ENCODE data around the gene EHMT2.
"Not testable (repeated sequence)": the region's sequence is repeated elsewhere in the genome, so short reads cannot be mapped to it uniquely, and the experiment has no call there.

EHMT2 gene

DNA sequence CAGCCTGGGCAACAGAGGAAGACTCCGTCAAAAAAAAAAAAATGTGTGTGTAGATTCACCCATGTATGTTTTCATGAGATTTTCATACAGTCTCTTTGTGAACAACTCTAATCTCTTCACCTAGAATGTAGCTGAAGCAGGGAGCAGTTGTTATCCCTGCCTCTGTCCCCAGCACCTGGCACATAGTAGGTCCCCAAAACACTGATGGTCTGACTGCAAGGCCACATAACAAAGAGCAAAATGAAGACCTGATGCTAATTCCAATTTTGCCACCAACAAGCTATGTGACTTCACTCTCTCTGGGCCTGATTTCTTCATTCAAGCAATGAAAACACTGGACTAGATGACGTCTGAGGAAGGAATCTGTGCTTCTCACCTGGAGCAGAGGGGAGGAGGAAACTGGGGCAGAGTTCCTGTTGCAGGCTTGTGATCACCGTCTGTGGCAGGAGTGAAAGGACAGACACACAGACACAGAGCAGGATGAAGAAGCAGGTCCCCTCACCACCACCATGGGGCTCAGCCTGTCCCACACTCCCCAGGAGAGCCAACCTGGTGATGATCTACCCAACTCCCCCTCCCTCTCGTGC is 23.3 kb downstream of the EHMT2 start:
- in situ Hi-C loops (cut with MboI; ENCODE audit: low sequenced_read_pairs, unreplicated experiment), result no loop called here
- DNase-seq (ENCODE audit: low spot score), result no peak
- TF ChIP-seq CTCF (IDR thresholded peaks at IDR 0.05; ENCODE audit: borderline replicate concordance, control extremely low read depth, extremely low read depth, insufficient read depth, missing control alignments), result no peak

DNA sequence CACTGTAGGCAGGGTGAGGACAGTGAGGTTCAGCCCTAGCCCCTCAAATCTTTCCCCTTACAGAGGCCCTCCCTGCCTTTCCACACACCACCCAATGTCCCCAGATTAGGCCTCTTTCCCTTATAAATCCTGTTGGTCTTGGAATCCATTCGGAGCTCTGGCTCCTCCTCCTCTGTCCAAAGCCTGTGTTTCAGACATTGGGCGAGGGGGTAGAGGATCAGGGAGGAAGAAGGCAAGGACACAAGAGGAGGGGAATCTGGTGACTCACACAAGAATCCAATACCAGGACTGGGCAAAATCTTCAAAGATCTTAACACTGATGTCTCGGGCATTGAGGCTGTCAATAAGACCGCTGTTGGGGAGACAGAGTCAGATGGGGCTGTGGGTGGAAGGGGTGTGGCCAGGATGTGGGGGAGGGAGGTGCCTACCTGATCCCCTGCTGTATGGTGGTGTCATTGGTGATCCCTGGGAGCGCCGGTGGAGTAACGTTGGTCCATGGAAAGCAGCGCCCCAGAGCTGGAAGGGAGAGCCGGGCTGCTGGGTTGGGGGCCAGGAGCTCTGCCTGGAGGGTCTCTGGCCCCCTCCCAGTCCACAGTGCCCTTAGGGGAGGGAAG is 26.3 kb downstream of the EHMT2 start:
- TF ChIP-seq CTCF (IDR thresholded peaks at IDR 0.05; ENCODE audit: borderline replicate concordance, control extremely low read depth, extremely low read depth, insufficient read depth, missing control alignments), result no peak
- DNase-seq (ENCODE audit: low spot score), result no peak
- in situ Hi-C loops (cut with MboI; ENCODE audit: low sequenced_read_pairs, unreplicated experiment), result no loop called here

DNA sequence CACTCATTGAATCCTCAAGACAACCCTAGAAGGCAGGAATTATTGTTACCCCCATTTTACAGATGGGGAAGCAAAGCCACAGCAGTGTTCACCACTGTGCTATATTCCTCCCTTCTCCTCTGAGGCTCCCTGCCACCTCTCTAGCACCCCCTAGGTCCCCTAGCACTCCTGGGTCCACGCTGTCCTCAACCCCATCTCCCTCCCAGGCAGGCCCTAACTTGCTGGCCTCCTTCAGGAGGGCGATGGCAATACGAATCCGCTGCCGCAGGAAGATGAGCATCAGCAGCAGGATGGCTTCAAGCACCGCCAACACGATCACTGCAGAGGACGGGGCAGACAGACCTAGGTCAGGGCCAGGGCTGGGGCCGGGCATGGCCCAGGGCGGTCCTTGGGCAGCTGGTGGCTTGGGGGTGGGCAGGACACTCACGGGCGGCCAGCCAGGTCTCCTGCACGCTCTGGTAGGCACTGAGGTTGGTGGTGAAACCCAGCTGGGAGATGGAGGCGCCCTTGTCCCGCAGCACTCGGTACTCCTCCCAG is 27.0 kb downstream of the EHMT2 start:
- no peak for TF ChIP-seq CTCF (IDR thresholded peaks at IDR 0.05; ENCODE audit: borderline replicate concordance, control extremely low read depth, extremely low read depth, insufficient read depth, missing control alignments)
- DNase-seq (ENCODE audit: low spot score), result no peak
- in situ Hi-C loops (cut with MboI; ENCODE audit: low sequenced_read_pairs, unreplicated experiment), result no loop called here

- in situ Hi-C loops (cut with MboI; ENCODE audit: low sequenced_read_pairs, unreplicated experiment), result no loop called here
- no peak for DNase-seq (ENCODE audit: low spot score)
- TF ChIP-seq CTCF (IDR thresholded peaks at IDR 0.05; ENCODE audit: borderline replicate concordance, control extremely low read depth, extremely low read depth, insufficient read depth, missing control alignments), result no peak
Measured at GRCh38 chr6:31869343-31869742, 28.2 kb downstream of the EHMT2 start.

GRCh38 chr6:31868658-31868971 is 28.9 kb downstream of the EHMT2 start:
- in situ Hi-C loops (cut with MboI; ENCODE audit: low sequenced_read_pairs, unreplicated experiment); DNase-seq (ENCODE audit: low spot score): not testable (repeated sequence)

GRCh38 chr6:31865205-31866118 is 32.0 kb downstream of the EHMT2 start:
- in situ Hi-C loops (cut with MboI; ENCODE audit: low sequenced_read_pairs, unreplicated experiment), result no loop called here
- DNase-seq (ENCODE audit: low spot score), result no peak
- TF ChIP-seq CTCF (IDR thresholded peaks at IDR 0.05; ENCODE audit: borderline replicate concordance, control extremely low read depth, extremely low read depth, insufficient read depth, missing control alignments), result no peak

DNA sequence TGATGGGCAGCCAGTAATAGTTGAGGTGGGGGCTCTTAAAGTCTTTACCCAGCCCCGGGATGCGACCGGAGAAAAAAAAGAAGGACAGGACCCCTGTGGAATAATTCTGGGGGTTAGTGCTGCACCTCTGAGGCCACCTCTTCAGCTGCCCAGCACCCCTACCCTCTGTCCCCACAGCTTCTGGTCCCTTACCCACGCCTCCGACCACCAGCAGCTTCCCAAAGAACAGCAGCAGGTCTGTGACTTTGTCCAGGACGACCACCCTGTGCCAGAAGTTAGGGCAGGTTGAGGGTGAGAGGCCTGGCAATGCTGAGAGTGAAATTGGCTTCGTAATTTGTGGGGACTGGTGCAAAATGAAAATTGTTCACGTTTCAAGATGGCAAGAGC is 32.7 kb downstream of the EHMT2 start:
- no peak for TF ChIP-seq CTCF (IDR thresholded peaks at IDR 0.05; ENCODE audit: borderline replicate concordance, control extremely low read depth, extremely low read depth, insufficient read depth, missing control alignments)
- DNase-seq (ENCODE audit: low spot score), result no peak
- in situ Hi-C loops (cut with MboI; ENCODE audit: low sequenced_read_pairs, unreplicated experiment), result no loop called here

- in situ Hi-C loops (cut with MboI; ENCODE audit: low sequenced_read_pairs, unreplicated experiment); DNase-seq (ENCODE audit: low spot score): not testable (repeated sequence)
Measured at GRCh38 chr6:31864123-31864562, 33.4 kb downstream of the EHMT2 start.

All from GM13976 (cell line).